WTC11 (cell line): ENCODE results near the gene SLC16A7. TPM values are rescaled to one million over a fixed set of nuclear protein-coding genes. Genes with fewer than 3 reads are reported as not detected.

Experiments used
- ATAC-seq: fragments of 200-7000 bp; cut with Tn5 transposase; 2 replicates; pipeline ENCODE4 v1.10.0; 2021; ENCODE audit warnings: mild to moderate bottlenecking, moderate library complexity
- CTCF ChIA-PET: fragments of 300-600 bp; sonication (Branson Sonifier 250); formaldehyde crosslinking; loops from one replicate; lab custom pipeline; 2021; ENCODE audit warnings: antibody characterized with exemption; lab: Charles Lee
- POLR2A ChIA-PET: fragments of 350-600 bp; sonication (Branson Sonifier 250); formaldehyde crosslinking; loops from one replicate; lab custom pipeline; 2021; ENCODE audit warnings: antibody characterized with exemption; lab: Charles Lee
- DNase-seq: peaks from one replicate; pipeline ENCODE4 v3.0.0; 2021; ENCODE audit warnings: low spot score
- H3K27ac Mint-ChIP-seq: 2 replicates; pipeline ENCODE4 v1.8.0; 2021; ENCODE audit warnings: mixed read lengths
- H3K27me3 Mint-ChIP-seq: 2 replicates; pipeline ENCODE4 v1.8.0; 2021; ENCODE audit warnings: low read depth, mild to moderate bottlenecking, moderate library complexity, mixed read lengths
- H3K36me3 Mint-ChIP-seq: 2 replicates; pipeline ENCODE4 v1.8.0; 2021; ENCODE audit warnings: mixed read lengths
- H3K4me1 Mint-ChIP-seq: 2 replicates; pipeline ENCODE4 v1.8.0; 2022; ENCODE audit warnings: mixed read lengths
- H3K4me3 Mint-ChIP-seq: 2 replicates; pipeline ENCODE4 v1.8.0; 2021; ENCODE audit warnings: mild to moderate bottlenecking, moderate library complexity, mixed read lengths
- H3K9me3 Mint-ChIP-seq: 2 replicates; pipeline ENCODE4 v1.8.0; 2021; ENCODE audit warnings: mixed read lengths
- CBFB ChIP-seq: sonication (generic); formaldehyde crosslinking; IDR thresholded peaks from 2 replicates; pipeline ENCODE4 v1.8.1; 2022; ENCODE audit warnings: mild to moderate bottlenecking, low read depth, missing genetic modification reagents
- CREM ChIP-seq: sonication (generic); formaldehyde crosslinking; IDR thresholded peaks from 2 replicates; pipeline ENCODE4 v1.8.1; 2022; ENCODE audit warnings: mild to moderate bottlenecking, missing genetic modification reagents, moderate library complexity
- CTCF ChIP-seq: fragments of 200-600 bp; IDR thresholded peaks from 2 replicates; pipeline ENCODE4 v1.8.0; 2022; ENCODE audit warnings: antibody characterized with exemption
- ETV6 ChIP-seq: sonication (generic); formaldehyde crosslinking; IDR thresholded peaks from 2 replicates; pipeline ENCODE4 v1.8.1; 2022; ENCODE audit warnings: mild to moderate bottlenecking, missing genetic modification reagents
- SOX15 ChIP-seq: fragments of 250-450 bp; sonication (Bioruptor Pico); IDR thresholded peaks from 2 replicates; pipeline ENCODE4 v1.9.0; 2021; ENCODE audit warnings: mild to moderate bottlenecking
- ZNF263 ChIP-seq: sonication (generic); formaldehyde crosslinking; IDR thresholded peaks from 2 replicates; pipeline ENCODE4 v1.8.1; 2022; ENCODE audit warnings: low read depth, mild to moderate bottlenecking, moderate library complexity, missing genetic modification reagents
- ZNF317 ChIP-seq: sonication (generic); formaldehyde crosslinking; IDR thresholded peaks from 2 replicates; pipeline ENCODE4 v1.8.1; 2023; ENCODE audit warnings: low read depth, mild to moderate bottlenecking, moderate library complexity, missing genetic modification reagents, borderline replicate concordance
- ZNF532 ChIP-seq: fragments of 250-450 bp; sonication (Bioruptor Pico); IDR thresholded peaks from 2 replicates; pipeline ENCODE4 v1.9.0; 2021; ENCODE audit warnings: mild to moderate bottlenecking, borderline replicate concordance
- total RNA-seq: library from RNA; stranded (reverse); gene quantifications from 3 replicates; pipeline ENCODE4 v1.2.3, GENCODE V29; 2021

SLC16A7 gene
- total RNA-seq, 1 experiment from 2014 or later: 3.4 TPM

GRCh38 chr12:59834659-59835474, 239.0 kb downstream of the SLC16A7 start:
- Mint-ChIP-seq H3K9me3 (no peaks in the 10 kb centered on the region), H3K27ac (no peak overlapping the region), H3K27me3 (no peaks in the 10 kb centered on the region), H3K36me3 (no peaks in the 10 kb centered on the region), H3K4me1 (peaks cover 12% of the 10 kb centered on the region), H3K4me3 (no peak overlapping the region)
- no peak for DNase-seq
- POLR2A ChIA-PET: no interaction called here
- peak; percentile 65 for ATAC-seq
- CTCF ChIA-PET: interaction anchor here (0.6 to 1.7 kb wide), 24 partner anchors 9 to 1294 kb away, joined by 3 to 10 read pairs (median 4); partner anchors contain the start of gene SLC16A7
- TF ChIP-seq ETV6 (CRISPR knock-in tag) (no peak), CTCF (peak; percentile 61), CBFB (no peak), ZNF317 (CRISPR knock-in tag) (no peak), ZNF532 (CRISPR knock-in tag) (no peak), ZNF263 (no peak), CREM (CRISPR knock-in tag) (no peak), SOX15 (CRISPR knock-in tag) (no peak)
